Measurements from ENCODE around the gene SH3TC1.

Gene SH3TC1

DNA sequence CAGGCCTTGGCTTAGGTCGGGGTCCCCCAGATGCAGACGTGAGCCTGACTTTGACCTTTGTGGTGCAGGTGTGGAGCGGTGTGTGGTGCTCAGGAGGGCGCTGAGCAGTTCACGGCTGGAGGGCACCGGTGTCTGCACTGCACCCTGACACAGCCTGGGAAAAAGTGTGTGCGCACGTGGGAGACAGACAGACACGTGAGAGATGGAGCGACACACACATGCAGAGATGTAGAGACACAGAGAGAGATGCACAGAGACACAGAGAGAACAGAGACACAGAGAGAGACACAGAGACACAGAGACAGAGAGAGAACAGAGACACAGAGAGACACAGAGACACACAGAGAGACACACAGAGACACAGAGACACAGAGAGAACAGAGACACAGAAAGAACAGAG is 64.3 kb downstream of the SH3TC1 start:
- DNase-seq (ENCODE audit: low read depth): no peak

DNA sequence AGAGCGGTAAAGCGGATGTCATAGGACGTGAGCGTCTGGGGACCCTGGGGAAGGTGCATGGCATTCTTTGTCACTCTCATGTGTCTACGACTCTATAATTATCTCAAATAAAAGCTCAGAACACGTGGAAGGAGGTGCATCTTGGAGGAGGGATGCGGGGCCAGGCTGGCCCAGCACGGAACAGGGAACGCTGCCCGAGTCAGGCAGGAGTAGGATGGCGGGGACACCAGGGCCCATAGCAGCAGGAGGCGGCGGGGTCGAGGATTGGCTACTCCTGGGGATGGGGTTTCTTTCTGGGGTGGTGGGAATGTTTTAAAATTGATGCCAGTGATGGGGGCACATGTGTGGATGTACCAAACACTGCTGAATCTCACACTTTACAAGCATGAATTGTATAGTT is 65.0 kb downstream of the SH3TC1 start:
- DNase-seq (ENCODE audit: low read depth): no peak

DNA sequence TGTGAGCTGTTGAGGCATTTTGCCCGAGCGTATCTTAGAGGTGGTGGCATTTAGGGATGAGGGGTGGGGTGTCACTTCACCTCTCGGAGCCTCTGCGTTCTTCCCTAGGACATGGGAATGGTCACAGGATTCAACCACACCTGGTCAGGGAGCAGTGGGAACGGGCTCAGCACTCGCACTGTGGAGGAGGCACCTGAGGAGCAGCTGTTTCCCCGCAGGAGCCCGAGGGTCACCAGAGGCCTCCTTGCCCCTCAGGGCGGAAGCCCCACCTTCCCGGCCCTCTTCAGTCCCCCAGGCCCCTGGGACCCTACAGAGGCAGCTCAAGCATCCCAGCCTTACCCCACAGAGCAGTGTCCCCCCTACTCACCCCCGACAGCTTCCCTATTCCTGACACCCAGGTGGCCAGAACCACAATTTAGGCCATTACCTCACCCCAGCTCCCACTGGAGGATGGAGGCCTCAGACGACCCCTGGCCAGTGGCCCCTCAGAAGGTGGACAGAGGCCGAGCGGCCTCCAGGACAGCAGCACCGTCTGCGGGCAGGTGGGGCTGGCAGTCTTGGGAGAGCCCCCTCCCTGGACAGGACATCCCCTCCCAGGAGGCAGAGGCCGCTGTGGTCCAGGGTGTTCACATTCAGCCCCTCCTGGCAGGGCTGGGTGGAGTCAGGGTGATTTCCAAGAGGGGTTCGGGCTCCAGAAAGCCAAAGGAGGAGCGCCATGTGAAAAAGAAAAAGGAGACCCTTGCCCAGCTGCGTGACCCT is 66.3 kb downstream of the SH3TC1 start:
- DNase-seq (ENCODE audit: low read depth): no peak

DNA sequence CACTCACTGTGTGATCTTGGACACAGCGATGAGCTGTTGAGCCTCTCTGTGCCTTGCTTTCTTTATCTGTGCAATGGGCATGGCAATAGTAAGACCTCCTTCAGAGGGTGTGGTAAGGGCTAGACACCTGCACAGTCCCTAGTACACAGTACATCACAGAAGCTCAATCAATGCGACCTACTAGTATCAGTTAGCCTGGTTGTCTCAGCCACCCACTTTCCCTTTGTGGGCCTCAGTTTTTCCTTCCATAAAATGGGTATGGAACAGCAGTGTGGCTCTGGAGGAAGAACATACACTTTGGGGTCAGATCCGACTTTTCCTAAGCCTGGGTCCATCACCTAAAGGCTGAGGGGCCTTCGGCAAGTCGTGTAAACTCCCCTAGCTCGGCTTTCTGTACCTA is 67.0 kb downstream of the SH3TC1 start:
- DNase-seq (ENCODE audit: low read depth): no peak

DNA sequence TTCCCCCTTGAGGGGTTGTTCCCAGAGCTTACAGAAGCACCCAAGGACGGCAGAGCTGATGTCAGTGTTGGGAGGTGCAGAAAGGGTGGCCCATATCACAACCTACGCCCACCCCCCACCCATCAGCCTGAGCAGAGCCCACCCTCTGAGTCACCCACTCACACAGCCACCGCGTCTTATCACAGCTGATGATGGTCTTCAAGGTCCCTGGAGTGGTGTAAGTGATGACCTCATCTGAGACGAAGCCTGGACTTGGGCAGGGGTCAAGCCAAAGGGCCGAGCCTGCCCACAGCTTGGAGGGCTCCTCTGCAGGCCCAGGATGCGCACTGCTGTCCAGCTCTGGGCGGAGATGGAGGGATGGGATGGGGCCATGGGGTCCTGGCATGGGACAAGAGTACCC is 67.4 kb downstream of the SH3TC1 start:
- DNase-seq (ENCODE audit: low read depth): no peak

DNA sequence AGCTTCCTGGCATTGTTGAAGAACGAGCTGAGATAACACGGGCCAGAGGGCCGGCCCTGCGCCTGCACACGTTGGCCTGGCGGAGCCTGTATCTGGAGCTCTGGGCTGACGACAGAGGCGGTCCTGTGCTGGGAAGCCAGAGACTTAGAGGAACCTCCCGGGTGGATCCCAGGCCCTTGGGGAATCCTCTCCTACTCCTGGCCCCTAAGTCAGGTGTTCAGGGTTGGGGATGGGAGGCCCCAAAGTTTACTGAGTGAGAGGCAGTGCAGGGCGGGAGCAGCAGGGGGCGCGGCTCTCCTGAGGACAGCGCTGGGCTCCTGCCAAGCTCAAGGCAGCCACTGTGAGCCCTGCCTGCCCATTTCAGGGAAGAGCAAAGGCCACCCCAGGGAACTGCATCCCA is 68.0 kb downstream of the SH3TC1 start:
- DNase-seq (ENCODE audit: low read depth): no peak

DNA sequence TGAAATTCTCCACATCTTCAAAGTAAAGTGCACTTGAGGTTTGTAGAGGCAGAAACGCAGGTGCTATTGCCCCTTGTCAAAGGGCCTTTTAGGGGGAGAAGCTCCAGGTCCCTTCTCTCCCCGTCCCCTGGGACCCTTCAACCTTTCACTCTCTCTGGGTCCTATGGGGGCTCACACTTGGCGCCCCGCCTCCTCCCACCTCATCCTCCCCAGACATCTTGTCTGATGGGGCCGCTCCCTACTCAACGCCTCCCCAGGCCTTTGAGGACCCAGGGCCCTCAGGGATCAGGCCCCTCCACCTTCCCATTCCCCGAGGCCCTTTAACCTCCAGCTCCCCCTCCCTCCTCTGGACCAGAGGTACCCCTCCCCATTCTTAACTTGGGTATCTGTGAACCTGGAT is 69.1 kb downstream of the SH3TC1 start:
- DNase-seq (ENCODE audit: low read depth): no peak

DNA sequence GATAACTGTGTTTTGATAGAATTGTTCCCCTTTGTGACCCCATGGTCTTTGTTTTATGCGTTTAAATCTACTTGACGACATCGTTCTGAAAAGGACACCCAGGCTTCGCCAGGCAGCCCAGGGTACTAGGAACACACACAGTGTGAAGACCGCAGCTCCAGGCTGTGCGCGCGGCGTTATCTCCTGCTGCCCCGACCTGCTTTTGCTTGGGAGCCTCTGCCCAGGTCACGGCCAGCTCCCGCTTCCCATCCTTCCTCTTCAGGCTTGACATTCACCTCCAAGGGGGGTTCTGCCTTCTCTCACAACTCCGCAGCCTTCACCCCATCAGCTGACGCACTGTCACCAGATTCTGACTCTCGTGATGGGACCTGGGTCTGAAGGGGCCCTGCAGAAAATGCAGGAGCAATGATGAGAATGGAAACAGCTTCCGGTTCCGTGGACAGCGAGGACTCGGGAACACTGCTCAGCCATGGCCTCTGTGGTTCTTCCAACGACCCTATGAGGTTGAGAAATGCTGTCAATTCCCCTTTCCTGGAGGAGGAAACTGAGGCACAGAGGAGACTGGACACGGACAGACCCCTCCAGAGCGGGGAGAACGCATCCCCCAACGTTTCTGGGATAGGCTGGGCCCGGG is 69.9 kb downstream of the SH3TC1 start:
- no peak for DNase-seq (ENCODE audit: low read depth)

DNA sequence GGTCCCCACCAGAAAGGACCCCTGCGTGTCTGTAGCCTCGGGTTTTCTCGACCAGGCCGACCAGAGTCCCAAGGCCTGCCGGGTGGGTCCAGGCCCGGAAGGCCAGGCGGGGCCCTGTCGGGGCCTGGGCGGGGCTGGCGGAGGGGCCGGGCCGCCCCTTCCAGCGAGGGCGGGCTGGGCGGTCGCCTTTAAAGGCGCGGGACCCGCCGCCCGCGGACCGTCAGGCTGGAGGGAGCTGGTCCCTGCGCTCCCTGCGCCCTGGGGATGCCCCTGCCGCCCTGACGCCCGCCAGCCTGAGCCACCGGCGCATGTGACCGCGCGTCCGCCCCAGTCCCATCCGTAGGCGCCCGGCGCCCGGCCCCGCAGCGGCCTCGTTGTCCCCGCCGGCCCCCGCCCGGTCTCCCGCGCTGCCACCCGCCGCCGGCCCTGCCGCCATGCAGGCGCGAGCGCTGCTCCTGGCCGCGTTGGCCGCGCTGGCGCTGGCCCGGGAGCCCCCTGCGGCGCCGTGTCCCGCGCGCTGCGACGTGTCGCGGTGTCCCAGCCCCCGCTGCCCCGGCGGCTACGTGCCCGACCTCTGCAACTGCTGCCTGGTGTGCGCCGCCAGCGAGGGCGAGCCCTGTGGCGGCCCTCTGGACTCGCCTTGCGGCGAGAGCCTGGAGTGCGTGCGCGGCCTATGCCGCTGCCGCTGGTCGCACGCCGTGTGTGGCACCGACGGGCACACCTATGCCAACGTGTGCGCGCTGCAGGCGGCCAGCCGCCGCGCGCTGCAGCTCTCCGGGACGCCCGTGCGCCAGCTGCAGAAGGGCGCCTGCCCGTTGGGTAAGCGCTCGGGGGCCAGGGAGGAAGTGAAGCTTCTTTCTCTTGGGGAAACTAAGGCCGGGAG is 70.7 kb downstream of the SH3TC1 start, which contains the start of gene HTRA3:
HTRA3 (plus strand) TSS at position 220 of the 883 bp plus-strand sequence; CDS start at position 435, 215 bp downstream.
- DNase-seq (ENCODE audit: low read depth): no peak

DNA sequence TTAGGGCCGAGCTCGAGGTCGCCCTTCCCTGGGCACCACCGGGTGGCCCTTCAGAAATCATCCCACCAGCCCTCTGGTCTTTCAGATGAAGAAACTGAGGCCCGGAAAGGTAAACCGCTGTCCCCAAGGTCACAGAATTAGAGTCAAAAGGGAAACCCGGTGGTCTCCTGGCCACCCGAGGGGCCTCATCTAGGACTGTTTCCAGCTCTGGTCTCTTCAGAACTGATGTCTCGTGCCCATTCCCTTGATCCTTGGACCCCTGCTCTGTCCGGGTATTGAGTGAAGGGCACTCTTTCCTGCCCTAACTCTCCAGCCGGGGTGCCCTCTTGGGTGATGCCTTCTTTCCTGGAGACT is 71.3 kb downstream of the SH3TC1 start:
- DNase-seq (ENCODE audit: low read depth): no peak

DNA sequence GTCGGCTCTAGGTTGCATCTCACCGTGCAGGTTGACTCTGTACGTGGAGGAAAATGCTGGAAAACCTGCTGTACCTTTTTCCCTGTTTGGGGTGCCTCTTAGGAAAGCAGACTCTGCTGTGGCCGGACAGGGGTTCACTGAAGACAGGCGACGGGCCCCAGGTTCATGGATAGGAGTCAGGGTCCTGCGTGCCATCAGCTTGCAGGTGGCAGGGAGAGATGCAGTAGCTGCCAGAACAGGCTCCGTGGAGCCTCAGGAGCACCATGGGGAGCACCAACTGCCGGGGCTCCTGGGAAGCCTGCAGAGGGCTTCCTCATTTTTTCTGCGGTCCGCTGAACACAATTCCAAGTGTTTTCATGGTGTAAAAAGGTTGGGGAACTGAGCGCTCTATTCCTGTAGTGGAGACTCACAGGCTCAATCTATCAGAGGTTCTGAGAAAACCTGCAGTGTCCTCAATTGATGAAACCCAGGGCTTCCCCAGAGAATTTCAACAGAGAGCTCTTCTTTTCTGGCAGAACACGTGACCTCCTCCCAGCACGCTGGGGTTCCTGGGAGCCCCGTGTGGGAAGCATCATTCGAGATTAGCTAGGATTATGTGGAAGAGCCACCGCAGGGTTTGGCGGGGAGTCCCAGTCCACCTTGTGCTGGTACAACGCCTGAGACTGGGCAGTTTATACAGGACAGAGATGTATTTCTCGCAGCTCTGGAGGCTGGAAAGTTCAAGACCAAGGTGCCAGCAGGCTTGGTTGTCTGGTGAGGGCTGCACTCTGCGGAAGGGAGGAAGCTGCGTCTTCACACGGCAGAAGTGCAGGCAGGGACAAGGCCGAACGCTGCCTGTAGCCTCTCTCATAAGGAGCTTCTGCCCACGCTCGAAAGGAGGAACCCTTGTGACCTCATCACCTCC is 72.1 kb downstream of the SH3TC1 start:
- DNase-seq (ENCODE audit: low read depth): no peak

DNA sequence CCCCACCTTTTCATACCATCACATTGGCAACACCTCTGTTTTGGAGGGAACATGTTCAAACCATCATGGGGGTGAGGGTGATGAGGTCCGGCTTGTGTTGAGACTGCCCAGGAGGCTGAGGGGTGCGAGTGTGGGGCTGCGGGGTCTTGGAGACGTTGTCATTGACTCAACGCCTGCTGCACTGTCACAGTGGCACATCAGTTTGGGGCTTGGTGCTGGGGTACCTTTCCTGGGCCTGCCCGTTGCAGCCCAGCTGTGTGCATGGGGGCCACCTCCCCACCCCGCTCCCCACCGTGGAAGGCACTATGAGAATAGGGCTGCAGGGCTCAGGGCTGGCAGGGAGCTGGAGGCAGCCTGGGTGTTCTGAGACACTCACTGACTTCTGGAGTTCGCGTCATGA is 72.7 kb downstream of the SH3TC1 start:
- DNase-seq (ENCODE audit: low read depth): no peak

DNA sequence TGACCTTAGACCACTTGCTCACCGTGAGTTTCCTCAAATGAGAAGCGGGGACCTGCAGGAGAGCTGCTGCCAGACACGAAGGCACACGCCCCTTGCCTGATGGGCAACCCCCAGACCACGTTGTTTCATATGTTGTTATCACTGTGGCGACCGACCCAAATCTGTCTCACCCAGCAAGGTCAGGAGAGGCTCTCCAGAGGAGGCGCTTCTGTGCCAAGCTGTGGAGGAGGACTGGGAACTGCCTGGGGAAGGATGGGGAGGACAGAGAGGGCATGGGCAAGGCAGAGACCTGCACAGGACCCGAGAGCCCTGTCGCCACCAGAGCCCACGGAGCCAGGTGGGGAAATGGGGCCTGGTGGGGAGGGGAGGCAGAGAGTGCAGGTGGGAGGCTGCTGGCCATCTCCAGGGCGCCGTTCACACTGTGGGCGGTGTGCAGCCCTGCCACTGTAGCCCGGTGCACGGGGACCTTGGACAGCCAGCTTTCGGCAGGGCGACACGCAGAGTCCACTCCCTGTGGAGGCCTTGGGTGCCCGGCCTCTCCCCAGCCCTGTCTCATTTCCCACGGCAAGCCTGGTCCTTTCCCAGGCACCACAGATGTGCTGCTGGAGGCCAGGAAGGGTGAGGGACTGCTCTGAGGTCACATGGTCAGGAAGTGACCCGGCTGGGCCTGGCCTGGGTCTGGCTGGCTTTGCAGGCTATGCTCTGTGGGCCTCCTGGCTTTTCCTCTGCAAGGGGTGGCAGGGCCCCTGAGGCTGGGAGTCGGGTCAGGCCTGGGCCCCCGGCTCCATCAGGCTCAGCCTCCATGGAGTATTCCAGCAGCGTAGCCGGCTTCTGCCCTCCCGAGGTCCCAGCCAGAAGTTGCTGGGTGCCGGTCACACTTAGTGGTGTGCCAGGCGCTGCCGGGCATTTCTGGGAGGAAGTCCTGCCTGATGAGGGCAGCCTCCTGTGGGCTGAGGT is 73.7 kb downstream of the SH3TC1 start:
- DNase-seq (ENCODE audit: low read depth): no peak

DNA sequence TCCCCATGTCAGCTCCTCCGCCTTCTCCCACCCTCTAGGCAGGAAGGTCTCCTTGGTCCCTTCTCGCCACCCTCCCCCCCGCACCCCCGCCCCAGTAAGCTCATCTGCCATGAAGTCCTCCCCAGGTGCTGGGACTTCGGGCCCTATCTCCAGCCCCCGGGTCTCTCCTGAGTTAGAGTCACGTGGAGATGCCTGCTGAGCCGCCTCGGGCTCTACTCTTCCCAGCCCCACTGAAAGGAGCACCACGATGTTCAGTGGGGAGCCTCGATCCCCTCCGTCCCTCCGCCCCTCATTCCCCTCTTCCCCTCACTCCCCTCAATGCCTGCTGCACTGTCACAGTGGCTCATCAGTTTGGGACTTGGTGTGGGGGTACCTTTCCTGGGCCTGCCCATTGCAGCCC is 74.4 kb downstream of the SH3TC1 start:
- DNase-seq (ENCODE audit: low read depth): no peak

DNA sequence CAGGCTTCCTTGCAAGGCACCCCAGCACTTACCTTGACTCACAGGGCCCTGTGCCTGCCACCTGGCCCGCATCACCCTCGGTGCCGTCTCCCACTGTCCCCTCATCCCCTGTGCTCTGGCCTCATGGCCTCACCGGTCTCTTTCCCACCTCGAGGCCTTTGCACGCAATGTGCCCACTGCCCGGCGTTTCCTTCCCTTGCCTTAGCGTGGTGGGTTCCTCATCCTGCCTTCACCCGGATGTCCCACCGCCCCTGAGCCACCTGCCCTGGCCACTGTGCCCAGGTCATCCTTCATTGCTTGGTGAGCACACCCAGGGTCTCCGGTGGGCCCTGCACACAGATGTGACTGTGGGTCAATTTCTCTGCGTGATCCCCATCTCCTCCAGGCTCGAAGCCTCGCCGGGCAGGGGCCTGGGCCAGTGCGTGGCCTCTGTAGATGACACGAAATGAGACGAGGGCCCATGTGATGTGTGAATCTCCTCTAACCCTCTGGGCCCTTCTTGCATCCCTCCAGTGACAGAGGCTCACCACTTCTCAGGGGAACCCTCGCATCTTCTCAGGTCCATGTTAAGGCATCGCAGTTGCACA is 75.1 kb downstream of the SH3TC1 start:
- DNase-seq (ENCODE audit: low read depth): no peak

DNA sequence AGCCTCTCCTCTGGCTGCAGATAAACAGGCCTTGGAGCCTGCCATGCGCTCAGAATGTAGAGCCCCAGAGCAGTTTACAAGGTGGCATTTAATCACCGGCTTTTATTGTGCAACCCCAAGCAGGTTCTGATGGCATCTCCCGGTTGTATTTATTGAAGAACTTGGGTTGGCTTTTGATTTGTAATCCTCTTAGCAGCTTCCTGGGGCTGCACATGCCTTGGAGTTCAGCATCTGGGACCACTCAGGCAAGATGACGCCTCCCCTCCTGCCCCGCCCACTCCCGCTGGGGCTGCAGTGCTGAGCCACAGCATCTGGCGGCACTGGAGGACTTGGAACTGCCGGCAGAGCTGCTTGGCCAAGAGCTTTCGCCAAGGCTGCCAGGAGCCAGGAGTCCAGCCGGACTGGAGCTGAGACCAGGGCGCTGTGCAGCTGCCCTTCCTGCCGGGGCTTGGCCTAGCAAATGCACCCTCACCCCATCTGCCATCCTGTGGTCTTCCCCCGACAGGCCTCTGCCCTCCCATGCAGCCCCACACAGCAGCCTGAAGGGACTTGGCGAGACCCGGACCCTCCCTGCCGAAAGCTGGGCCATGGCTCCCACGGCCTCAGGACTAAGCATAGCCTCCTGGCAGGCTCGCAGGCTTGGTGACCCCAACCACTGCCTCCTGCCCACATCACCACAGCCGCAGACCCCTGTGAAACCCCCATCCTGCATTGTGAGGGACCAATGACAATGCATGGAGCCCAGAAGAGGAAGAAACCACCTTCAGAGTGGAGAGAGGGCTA is 75.9 kb downstream of the SH3TC1 start:
- no peak for DNase-seq (ENCODE audit: low read depth)

DNA sequence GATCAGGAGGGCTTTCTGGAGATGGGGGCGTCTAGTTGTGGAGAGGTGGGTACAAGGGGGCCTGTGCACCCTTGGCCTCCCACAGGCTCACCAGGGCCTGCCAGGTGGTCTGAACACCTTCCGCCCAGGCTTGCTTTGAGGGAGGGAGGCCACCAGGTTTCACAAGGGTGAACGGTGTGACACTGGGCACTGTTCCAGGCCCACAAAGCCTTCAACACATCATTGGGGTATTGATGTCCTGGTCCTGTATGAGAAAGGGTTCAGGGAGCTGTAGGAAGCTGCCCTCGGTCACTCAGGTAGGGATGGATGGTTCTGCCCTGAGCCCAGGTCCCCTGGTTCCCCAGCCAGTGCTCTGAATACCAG is 76.4 kb downstream of the SH3TC1 start:
- no peak for DNase-seq (ENCODE audit: low read depth)

DNA sequence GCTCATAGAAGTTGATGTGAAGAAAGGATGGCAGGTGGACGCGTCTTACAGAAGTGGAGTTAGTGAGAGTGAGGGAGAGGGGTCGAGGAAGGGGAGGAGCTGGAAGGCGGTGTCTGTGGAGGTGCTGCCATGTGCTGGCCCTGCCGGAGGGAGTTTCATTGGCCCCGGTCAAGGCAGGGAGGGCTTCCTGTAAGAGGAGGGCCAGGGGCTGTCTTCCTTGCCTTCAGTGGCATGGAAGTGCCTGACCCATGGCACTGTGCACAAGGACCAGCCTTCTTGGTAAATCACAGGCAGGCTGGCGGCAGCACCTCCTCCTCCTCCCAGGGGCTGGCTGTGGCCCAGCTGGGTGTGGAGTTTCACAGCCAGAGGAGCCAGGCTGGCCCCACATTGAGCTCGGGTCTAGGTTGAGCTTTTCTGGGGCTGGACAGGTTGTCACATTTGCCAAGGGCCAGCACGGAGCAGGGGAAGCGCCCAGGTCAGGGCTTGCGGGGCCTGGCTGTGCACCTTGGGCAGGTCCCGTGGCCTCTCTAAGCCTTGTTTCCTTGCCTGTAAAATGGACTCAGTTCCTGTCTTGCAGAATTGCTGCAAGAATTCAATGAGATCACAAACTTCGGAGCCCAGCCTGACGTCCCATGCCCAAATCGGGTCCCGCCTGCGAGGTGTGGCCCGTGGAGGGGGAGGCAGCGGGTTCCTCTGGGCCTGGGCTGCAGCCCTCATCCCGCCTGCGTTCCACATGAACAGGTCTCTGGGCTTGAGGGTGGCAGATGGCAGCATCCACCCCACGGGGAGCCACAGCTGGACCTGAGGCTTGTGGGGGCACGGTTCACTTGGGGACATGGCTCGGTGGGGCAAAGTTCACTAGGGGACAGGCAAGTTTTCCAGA is 77.5 kb downstream of the SH3TC1 start:
- DNase-seq (ENCODE audit: low read depth): no peak
